ENCODE data around the gene SNX33.
A peak's percentile ranks its signal among the peaks of the same experiment; 100 is the strongest.
"Not testable (repeated sequence)": the region's sequence is repeated elsewhere in the genome, so short reads cannot be mapped to it uniquely, and the experiment has no call there.

The SNX33 gene

DNA sequence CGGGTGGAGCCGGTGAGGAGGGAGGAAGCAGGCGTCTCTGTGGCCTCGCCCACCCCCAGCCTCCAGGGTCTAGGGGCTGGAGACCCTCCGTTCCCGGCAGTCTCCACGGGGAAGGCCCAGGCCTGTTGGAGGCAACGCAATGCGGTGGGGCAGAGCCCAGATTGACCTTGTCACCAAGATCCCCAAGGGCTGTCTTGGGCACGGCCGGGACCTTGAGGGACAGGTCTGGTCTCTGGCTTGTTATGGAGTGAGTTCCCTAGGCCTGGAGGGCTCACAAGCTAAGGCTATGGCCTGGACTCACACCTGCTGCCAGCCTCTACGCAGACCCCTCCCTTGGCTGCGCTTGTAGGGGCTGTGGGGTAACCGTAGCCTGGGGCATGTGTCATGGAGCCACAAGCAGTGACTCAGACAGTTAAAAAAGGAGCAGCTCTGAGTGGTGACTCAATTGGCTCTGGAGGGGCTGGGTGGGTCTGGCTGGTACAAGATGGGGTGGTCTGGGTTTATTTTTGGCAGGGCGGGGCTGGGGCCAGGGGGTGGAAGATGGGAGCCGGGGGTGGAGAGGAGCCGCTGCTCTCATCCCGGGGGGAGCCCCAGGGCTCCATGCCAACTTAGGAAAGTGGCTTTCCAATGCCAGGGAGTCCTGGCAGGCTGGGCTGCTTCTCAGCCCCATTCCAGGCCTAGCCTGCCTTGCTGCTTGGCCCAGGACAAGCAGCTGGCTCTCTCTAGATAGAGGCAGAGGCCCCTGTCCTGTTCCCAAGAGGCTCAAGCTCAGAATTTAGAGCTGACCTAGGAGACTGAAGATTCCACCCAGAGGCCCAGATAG is 55.9 kb downstream of the SNX33 start:
- DNase-seq: not testable (repeated sequence)

DNA sequence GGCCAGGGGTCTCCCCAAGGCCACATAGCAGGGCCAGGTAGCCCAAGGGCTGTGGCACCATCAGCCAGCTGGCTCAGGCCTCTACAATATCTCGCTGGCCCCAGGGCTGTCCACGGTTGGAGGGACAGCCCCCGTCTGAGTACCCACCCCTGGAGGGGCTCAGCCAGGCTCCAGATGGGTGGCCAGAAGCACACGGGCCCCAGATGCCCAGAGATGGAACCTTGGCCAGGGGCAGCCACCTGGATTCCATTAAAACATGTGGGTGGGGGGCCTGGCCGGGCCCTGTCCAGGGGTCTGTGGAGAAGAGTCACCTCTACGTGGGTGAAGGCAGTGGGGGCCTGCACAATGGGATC is 56.5 kb downstream of the SNX33 start:
- DNase-seq: no peak

DNA sequence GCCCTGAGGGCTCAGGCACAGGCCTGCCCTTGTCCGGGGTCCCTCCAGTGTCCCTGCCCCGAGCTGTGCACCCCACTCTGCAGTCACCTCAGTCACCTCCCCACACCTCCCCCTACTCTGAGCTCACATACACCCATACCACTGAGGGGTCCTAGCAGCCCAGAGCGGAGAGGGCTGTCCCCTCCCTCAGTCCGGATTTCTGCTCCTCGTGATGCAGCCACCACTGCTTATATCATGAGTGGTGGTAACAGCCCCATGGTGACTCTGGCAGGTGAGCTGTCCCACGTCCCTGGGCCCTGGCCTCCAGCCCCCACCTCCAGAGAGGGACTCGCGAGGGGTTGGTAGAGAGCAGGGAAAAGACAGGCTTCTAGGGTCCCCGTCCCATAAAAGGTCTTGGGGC is 56.9 kb downstream of the SNX33 start:
- DNase-seq: no peak

DNA sequence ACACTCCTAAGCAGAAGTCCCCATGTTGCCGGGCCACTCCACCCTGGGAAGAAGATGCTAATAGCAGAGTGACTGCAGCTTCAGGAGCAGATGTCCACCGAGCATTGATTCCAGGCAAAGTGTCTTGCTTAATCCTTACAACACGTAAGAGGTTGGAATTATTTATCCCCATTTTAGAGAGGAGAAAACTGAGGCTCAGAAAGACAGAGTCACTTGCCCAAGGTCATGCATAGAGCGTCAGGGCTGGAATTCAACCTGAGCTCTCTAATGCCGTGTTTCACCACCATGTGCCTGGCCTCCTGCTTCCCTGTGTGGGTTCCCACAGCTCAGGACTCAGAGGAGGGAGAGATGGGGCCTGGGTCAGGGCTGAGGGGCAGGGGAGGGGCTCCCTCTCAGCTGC is 57.7 kb downstream of the SNX33 start:
- DNase-seq: not testable (repeated sequence)

DNA sequence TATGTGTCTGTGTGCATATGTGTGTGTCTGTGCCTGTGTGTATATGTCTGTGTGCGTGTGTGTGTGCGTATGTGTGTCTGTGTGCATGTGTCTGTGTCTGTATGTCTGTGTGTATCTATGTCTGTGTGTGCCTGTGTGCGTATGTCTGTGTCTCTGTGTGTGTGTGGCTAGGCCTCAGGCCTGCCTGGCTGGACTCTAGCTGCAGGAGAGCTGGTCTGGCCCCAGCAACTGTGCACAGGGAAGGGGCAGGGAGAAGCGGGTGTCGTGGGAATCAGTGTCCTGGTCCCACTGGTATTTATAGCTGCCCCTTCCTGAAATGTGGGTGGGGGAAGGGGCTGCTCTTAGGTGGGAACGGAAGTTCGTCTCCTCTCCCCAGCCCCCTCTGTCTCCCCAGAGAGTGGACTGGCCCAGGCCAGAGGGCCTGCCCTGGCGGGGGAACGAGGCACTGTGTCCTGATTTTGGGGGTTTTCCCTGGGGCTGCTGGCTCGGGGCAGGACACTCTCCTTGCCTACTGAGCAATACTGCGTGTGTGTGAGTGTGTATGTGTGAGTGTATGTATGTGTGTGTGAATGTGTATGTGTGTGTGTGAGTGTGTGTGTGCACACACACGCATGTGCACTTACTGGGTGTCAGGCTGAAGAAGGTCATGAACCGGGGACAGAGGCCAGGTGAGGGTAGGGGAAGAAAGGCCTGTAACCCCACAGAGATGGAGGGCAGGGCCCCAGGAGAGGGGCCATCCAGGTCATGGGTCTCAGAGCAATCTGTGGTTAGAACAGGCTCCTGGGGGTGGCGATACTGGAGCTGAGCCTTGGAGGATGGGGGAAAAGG is 58.4 kb downstream of the SNX33 start:
- peak; percentile 78 for DNase-seq

DNA sequence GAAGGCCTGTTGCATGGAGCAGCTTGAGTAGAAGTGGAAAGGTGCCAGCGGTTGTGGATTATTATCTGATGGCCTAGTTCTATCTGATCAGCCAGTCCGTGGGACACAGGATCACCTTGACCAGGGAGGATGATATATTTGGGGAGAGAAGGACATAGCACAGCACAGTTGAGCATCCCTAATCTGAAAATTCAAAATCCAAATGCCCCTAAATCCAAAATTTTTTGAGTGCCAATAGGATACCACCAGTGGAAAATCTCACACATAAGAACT is 58.9 kb downstream of the SNX33 start:
- DNase-seq: no peak

DNA sequence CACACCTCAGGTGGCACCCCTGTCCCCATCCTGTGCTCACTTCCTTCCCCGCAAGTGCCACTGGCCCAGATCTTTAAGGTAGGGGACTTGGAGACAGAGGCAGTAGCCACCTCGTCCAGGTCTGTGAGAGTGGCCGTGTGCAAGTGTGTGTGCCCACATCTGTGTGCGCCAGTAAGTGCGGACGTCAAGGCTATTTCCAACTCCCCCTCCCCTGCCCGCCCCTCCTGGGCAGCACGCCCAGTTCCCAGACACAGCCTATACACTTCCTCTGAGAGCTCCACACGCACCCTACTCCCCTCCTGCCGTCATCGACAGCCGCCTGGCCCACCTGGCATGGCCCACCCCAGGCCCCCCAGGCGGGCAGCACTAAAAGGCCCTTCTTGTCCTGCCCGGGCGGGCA is 61.7 kb downstream of the SNX33 start:
- DNase-seq: not testable (repeated sequence)

DNA sequence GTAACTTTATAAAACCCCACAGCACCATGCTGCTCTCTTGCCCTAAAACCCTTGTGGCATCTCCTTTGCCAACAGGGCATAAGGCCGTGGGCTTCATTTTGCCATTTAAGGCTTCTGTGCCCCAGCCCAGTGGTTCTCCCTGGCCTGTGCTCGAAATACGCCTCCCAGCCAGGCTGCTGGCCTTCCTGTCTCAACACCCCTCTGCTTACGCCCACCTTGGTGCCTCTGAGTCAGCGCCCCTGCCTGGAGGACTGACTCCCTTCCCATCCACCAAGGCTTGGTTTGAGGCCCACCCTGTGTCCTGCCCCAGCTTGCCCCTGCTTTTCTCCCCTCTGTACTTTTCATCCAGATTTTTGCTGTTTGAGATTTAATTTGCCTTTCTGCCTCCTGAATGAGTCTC is 63.2 kb downstream of the SNX33 start:
- DNase-seq: not testable (repeated sequence)

DNA sequence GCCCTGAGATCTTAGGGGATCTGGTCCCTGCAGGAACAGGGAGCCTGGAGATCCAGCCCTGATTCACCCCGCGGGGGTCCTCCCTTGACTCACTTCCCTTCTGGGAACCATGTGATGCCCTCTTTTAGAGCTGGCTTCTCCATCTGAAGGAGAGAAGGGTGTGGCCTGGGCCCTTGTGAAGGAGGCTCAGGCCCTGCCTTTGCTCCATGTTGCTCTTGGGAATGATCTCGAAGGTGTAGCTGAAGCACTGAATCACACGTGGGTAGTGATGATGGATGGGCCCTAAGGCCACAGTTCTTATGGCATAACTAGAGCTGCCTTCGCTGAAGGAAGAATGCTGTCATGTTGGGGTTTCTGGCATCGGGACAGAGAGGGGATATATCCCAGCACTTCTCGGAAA is 63.8 kb downstream of the SNX33 start:
- DNase-seq: not testable (repeated sequence)

All from islet precursor cell (in vitro differentiated cells).